Measurements from ENCODE around the gene ARHGAP21. TPM values are rescaled to one million over a fixed set of nuclear protein-coding genes. Genes with fewer than 3 reads are reported as not detected.
"Not testable (repeated sequence)": the region's sequence is repeated elsewhere in the genome, so short reads cannot be mapped to it uniquely, and the experiment has no call there.

The ARHGAP21 gene
- total RNA-seq, 4 donors from 2014 or later: 83.2 to 118 (median 86.3) TPM

DNA sequence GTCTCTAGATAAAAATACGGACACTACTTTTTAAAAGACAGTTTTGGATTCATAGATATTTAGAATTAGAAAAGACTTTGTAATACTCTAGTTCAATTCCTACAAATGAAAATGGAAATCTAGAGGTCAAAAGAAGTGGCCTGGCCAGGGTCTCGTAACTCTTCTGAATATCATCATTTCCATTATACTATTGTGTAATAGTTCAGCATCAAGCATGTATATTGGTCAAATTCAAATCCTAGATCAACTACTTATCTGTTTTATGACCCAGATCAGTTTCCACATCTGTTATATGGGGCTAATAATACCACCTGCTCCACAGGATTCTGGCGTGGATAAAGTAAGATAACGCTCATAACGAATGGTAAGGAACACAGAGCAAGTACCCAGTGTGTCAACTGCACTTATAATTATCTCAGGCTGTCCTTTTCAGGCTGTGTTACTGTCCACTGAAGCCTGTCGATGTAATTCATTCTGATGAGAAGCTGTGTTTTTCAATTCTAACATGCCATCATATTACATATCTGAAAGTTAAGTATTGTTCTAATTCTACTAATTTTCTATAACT, 54.3 kb downstream of the ARHGAP21 start:
- Histone ChIP-seq H3K4me1 (no peaks in the 10 kb centered on the region), H3K9me3 (no peaks in the 10 kb centered on the region), H3K4me3 (replicated peaks in 1 of 3) (no peak overlapping the region), H3K27ac (no peak overlapping the region), H3K27me3 (no peaks in the 10 kb centered on the region), H3K36me3 (no peaks in the 10 kb centered on the region)
- TF ChIP-seq CTCF (IDR thresholded peaks at IDR 0.05) (no peak), POLR2A (IDR thresholded peaks at IDR 0.05) (no peak)
- DNase-seq: no peak
- intact Hi-C loops (cut with DNase I): no loop called here
- WGBS, 2 donors: 96% methylated on average over 6 of the region's 6 CpGs

DNA sequence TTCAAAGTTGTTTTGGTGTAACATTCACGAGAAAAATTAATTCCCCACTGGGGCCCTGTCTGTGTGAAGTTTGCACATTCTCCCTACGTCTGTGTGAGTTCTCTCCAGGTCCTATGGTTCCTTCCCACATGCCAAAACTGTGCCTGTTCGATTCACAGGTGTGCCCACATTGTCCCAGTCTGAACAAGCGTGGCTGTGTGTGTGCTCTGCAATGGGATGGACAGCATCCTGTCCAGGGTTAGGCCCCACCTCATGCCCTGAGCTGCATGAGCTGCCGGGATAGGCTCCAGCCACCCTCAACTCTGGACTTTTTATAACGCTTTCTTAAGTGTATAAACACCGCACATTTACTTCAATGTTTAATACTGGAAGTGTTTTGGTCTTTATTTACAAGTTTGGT, 55.4 kb downstream of the ARHGAP21 start:
- no peak for TF ChIP-seq POLR2A (IDR thresholded peaks at IDR 0.05)
- TF ChIP-seq CTCF (IDR thresholded peaks at IDR 0.05): no peak
- Histone ChIP-seq H3K9me3 (no peaks in the 10 kb centered on the region), H3K4me1 (no peaks in the 10 kb centered on the region), H3K36me3 (no peaks in the 10 kb centered on the region), H3K27ac (no peak overlapping the region), H3K4me3 (replicated peaks in 1 of 3) (no peak overlapping the region), H3K27me3 (no peaks in the 10 kb centered on the region)
- intact Hi-C loops (cut with DNase I): no loop called here
- no peak for DNase-seq
- WGBS, 2 donors: 92 to 95% methylated on average over 7 of the region's 7 CpGs

DNA sequence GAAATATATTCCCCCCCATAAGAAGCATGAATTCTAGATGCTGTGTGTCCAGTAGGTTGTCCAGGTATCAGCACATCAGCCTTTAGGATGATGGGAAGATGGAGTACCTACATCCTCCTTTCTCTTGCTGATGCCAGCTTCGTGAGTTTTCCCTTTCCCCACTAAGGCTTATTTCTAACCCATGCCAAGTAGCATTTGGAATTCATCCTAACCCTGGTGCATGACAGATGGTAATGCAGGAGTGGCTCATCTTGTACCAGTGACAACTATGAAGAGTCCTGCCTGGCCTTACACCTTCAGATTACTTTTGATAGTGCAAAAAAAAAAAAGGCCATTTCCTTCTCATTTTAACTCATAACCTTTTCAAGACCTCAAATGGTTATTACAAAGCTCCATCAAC, 58.7 kb downstream of the ARHGAP21 start:
- 87 to 92% methylated on average over 1 of the region's 1 CpG for WGBS, 2 donors

DNA sequence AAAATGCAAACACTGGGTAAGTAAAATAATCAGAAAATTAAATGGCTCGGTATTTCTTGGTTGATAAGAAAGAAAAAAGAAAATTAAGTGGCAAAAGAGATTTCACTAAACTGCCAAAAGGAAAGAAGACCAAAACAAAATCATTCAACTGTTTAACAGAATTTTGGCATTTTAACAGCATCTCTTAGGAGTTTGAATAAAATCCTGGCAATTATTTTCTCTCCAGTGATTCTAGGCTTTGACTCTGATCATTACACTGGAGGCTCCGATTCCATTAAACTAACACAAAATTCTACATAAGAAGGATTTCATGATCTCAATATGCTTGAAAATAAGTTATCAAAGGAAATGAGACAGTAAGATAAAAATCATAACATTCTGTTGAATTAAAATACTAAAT, 62.3 kb downstream of the ARHGAP21 start:
- Histone ChIP-seq H3K36me3 (no peaks in the 10 kb centered on the region), H3K9me3 (no peaks in the 10 kb centered on the region), H3K4me3 (replicated peaks in 1 of 3) (no peak overlapping the region), H3K27ac (no peak overlapping the region), H3K4me1 (no peaks in the 10 kb centered on the region), H3K27me3 (no peaks in the 10 kb centered on the region)
- 47 to 73% methylated on average over 2 of the region's 2 CpGs for WGBS, 2 donors
- DNase-seq: no peak
- TF ChIP-seq CTCF (IDR thresholded peaks at IDR 0.05) (no peak), POLR2A (IDR thresholded peaks at IDR 0.05) (no peak)
- intact Hi-C loops (cut with DNase I): no loop called here

More for the DNA sequence above, 58.7 kb downstream of the ARHGAP21 start:
- no peak for DNase-seq
- intact Hi-C loops (cut with DNase I): no loop called here
- H3K27me3 ChIP-seq: no peaks in the 10 kb centered on the region
- no peaks in the 10 kb centered on the region for H3K4me1 ChIP-seq
- H3K4me3 ChIP-seq (replicated peaks in 1 of 3): no peak overlapping the region
- no peak overlapping the region for H3K27ac ChIP-seq
- TF ChIP-seq POLR2A (IDR thresholded peaks at IDR 0.05) (no peak), CTCF (IDR thresholded peaks at IDR 0.05) (no peak)
- no peaks in the 10 kb centered on the region for H3K36me3 ChIP-seq
- H3K9me3 ChIP-seq: no peaks in the 10 kb centered on the region

DNA sequence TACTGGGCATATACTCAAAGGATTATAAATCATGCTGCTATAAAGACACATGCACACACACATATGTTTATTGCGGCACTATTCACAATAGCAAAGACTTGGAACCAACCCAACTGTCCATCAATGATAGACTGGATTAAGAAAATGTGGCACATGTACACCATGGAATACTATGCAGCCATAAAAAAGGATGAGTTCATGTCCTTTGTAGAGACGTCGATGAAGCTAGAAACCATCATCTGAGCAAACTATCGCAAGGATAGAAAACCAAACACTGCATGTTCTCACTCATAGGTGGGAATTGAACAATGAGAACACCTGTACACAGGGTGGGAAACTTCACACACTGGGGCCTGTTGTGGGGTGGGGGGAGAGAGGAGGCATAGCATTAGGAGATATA, 65.4 kb downstream of the ARHGAP21 start:
- intact Hi-C loops (cut with DNase I); DNase-seq; H3K27me3 ChIP-seq; H3K36me3 ChIP-seq; H3K4me3 ChIP-seq (replicated peaks in 1 of 3); H3K4me1 ChIP-seq; H3K27ac ChIP-seq; H3K9me3 ChIP-seq: not testable (repeated sequence)
- WGBS, 2 donors: 99 to 100% methylated on average over 4 of the region's 4 CpGs

DNA sequence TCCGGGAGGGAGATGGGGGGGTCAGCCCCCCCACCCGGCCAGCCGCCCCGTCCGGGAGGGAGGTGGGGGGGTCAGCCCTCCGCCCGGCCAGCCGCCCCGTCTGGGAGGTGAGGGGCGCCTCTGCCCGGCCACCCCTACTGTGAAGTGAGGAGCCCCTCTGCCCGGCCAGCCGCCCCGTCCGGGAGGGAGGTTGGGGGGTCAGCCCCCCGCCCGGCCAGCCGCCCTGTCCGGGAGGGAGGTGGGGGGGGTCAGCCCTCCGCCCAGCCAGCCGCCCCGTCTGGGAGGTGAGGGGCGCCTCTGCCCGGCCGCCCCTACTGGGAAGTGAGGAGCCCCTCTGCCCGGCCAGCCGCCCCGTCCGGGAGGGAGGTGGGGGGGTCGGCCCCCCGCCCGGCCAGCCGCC, 67.4 kb downstream of the ARHGAP21 start:
- intact Hi-C loops (cut with DNase I); DNase-seq; H3K27me3 ChIP-seq; H3K4me1 ChIP-seq; H3K9me3 ChIP-seq; H3K4me3 ChIP-seq (replicated peaks in 1 of 3); H3K27ac ChIP-seq; H3K36me3 ChIP-seq: not testable (repeated sequence)
- WGBS, 2 donors: no CpG with 5 or more reads among the region's 33 CpGs

Measured in thyroid gland (tissue), 4 donors.